ENCODE results near the gene DRG1. TPM values are rescaled to one million over a fixed set of nuclear protein-coding genes. Genes with fewer than 3 reads are reported as not detected.
A peak's percentile ranks its signal among the peaks of the same experiment; 100 is the strongest.
"Not testable (repeated sequence)": the region's sequence is repeated elsewhere in the genome, so short reads cannot be mapped to it uniquely, and the experiment has no call there.

DRG1 gene, protein sequence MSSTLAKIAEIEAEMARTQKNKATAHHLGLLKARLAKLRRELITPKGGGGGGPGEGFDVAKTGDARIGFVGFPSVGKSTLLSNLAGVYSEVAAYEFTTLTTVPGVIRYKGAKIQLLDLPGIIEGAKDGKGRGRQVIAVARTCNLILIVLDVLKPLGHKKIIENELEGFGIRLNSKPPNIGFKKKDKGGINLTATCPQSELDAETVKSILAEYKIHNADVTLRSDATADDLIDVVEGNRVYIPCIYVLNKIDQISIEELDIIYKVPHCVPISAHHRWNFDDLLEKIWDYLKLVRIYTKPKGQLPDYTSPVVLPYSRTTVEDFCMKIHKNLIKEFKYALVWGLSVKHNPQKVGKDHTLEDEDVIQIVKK
- 10 to 100 TPM; 63.3 to 83.4 (median 68.5) TPM for polyA plus RNA-seq (ENCODE audit: insufficient read length in 10 of 10)
- long read RNA-seq, donor 1, transcript DRG1-201 (9 exons, 1,746 nt), result major isoform, 16 of 17 reads
- long read RNA-seq, donor 1, partial matches to known transcripts, result 0 of 17 reads
- long read RNA-seq, donor 1, other reads (novel, unspliced or antisense), result 0 of 17 reads
- long read RNA-seq, donor 2, transcript DRG1-201 (9 exons, 1,746 nt), result major isoform, 22 of 25 reads
- long read RNA-seq, donor 2, partial matches to known transcripts, result 0 of 25 reads
- long read RNA-seq, donor 2, other reads (novel, unspliced or antisense), result 0 of 25 reads
- long read RNA-seq, donor 3, result 0 reads
- long read RNA-seq, donor 4, transcript DRG1-201 (9 exons, 1,746 nt), result major isoform, 15 of 16 reads
- long read RNA-seq, donor 4, partial matches to known transcripts, result 0 of 16 reads
- long read RNA-seq, donor 4, other reads (novel, unspliced or antisense), result 0 of 16 reads
- long read RNA-seq, donor 5, transcript DRG1-201 (9 exons, 1,746 nt), result major isoform, 30 of 36 reads
- long read RNA-seq, donor 5, partial matches to known transcripts, result 5 of 36 reads
- long read RNA-seq, donor 5, other reads (novel, unspliced or antisense), result 0 of 36 reads
- long read RNA-seq, donor 6, transcript DRG1-201 (9 exons, 1,746 nt), result major isoform, 34 of 45 reads
- long read RNA-seq, donor 6, partial matches to known transcripts, result 10 of 45 reads
- long read RNA-seq, donor 6, other reads (novel, unspliced or antisense), result 0 of 45 reads
- long read RNA-seq, donor 7, transcript DRG1-201 (9 exons, 1,746 nt), result major isoform, 20 of 28 reads
- long read RNA-seq, donor 7, partial matches to known transcripts, result 7 of 28 reads
- long read RNA-seq, donor 7, other reads (novel, unspliced or antisense), result 0 of 28 reads
- long read RNA-seq, donor 8, transcript DRG1-201 (9 exons, 1,746 nt), result major isoform, 14 of 15 reads
- long read RNA-seq, donor 8, partial matches to known transcripts, result 0 of 15 reads
- long read RNA-seq, donor 8, other reads (novel, unspliced or antisense), result 0 of 15 reads
- long read RNA-seq, donor 9, partial matches to known transcripts, result 0 of 1 reads
- long read RNA-seq, donor 9, other reads (novel, unspliced or antisense), result 0 of 1 reads

GRCh38 chr22:31399211-31400022 lies at the start of gene DRG1:
TSS of gene DRG1 (plus strand) at chr22:31399604. CDS start at chr22:31399684, 80 bp downstream.
- DNase-seq, result peak; percentile 97 to 99 (median 98)

GRCh38 chr22:31349960-31350359 lies 49.4 kb upstream of the DRG1 start:
- no peak for DNase-seq

- DNase-seq, result no peak
These were observed 49.0 kb upstream of the DRG1 start for GRCh38 chr22:31350410-31350863.

GRCh38 chr22:31354515-31354914 lies 44.9 kb upstream of the DRG1 start:
- DNase-seq, result no peak

- DNase-seq, result no peak
These were observed 39.4 kb upstream of the DRG1 start for GRCh38 chr22:31360029-31360428.

DNA sequence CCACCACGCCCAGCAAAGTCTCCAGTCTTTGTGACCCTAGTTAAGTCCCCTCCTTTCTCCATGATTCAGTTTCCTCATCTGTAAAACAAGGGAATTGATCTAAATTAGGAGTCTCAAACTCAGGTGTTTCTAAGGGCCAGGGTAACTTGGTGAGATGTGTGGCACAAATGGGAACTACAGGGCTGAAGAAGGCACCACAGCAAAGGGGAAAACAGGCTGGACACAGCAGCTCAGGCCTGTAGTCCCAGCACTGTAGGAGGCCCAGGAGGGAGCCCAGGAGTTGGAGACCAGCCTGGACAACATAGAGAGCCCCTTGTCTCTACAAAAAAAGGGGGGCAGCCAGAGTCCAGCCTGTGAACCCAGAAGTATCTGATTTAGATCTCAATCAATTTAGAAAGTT lies 37.7 kb upstream of the DRG1 start:
- no peak for DNase-seq

GRCh38 chr22:31363885-31364465 lies 35.4 kb upstream of the DRG1 start:
- peak in 2 of 3 donors; percentile 55 to 78 for DNase-seq

DNA sequence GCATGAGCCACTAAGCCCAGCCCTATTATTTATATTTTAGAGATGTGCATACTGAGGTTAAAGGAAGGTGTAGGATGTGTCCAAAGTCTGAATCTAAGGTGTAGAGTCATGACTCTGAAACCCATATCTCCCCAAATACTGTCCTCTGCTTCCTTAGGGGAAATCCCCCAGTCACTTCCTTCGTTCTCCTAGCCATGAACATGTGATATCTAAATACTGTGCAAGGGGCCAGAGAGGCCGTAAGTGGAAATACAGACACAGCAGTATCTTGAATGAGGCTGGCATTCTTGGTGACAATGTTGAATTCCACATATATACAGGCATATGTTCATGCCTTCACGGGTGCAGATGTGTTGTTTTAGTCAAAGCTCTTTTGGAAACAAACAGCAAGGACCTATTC lies 32.0 kb upstream of the DRG1 start:
- no peak for DNase-seq

DNA sequence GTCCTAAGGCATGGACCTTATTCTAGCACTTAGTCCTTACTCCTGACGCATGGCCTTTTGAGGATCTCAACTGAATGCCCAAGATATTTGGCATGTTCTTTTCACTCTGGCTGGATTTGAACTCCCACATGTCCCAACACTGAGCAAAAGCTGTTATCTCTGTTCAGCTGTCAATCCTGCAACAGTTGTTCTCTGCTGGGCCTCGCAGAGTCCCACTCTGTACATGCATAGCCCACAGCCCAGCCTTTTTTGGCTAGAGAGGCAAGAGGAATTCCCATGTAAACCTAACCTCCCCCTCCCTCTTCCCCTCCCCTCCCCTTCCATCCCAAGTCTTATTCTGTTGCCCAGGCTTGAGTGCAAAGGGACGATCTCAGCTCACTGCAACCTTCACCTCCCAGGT lies 21.8 kb upstream of the DRG1 start:
- peak in 1 of 3 donors; percentile 20 for DNase-seq

DNA sequence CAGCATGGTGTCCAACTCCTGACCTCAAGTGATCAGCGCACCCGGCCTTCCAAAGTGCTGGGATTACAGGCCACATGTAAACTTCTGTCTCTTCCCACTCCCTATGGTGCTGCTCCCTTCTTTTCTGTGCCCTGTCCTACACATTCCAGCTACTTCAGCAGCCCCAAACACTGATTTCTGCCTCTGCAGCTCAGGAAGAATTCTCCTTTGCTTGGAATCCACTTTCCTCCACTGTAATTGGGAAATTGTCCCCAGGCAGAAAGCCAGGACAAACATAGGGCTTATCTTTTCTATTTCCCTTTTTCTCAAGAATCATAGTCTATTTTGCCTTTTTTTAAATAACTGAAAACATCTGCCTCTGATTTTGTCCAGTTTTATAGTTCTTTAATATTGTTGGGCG lies 21.3 kb upstream of the DRG1 start:
- DNase-seq, result peak in 1 of 3 donors; percentile 16

DNA sequence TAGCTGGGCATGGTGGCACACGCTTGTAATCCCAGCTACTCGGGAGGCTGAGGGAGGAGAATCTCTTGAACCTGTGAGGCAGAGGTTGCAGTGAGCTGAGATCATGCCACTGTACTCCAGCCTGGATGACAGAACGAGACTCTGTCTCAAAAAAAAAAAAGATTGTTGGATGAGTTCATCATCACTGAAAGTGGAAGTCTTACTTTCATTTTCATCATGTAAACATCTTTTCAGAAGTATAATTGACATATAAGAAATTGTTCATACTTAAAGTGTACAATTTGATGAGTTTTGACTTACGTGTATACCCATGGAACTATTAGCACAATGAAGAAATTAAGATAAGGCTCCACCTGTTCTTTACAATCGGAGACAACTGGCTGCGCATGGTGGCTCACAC lies 20.8 kb upstream of the DRG1 start:
- DNase-seq, result not testable (repeated sequence)

DNA sequence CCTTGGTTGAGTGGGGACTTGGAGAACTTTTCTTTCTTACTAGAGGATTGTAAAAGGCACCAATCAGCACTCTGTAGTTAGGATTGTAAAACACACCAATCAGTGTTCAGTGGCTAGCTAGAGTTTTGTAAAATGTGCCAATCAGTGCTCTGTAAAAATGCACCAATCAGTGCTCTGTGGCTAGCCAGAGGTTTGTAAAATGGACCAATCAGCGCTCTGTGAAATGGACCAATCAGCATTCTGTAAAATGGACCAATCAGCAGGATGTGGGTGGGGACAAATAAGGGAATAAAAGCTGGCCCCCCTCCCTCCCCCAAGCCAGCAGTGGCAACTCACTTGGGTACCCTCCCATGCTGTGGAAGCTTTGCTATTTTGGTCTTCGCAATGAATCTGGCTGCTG lies 5.5 kb upstream of the DRG1 start:
- DNase-seq, result no peak

DNA sequence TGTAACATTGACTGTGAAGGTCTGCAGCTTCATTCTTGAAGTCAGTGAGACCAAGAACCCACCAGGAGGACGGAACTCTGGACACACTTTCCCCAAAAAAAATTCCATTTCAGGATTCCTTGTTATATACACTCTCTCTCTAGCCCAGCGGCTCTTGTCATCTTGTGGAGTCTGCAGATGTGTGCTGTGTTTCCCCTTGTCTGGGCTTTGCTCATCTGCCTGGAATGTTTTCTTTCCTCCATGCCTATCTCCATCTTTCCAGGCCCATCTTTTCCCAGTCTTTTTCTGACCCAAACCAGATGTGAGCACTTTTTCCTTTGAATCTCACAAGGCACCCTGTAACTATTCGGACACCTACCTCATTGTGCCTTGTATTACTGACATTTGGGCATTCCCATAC lies 5.1 kb upstream of the DRG1 start:
- no peak for DNase-seq

DNA sequence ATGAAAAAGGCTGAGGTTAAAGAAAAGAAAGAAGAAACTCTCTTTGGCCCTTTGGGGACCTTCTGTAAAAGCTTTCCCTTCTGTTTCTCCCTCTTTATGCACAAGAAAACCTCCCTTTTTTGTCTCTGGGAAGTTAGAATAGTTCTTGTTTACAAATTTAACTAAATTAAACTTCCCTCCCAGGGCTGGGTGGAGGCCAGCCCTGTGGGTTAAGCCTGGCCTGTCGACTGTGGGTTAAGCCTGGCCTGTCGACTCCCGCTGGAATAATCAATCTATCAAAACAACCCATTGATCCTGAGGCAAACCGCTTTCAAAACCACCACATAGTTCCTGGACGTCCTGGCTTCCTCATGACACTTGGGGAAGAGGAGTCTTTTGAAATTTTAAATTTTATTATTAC lies 1.2 kb upstream of the DRG1 start:
- peak in 1 of 3 donors; percentile 32 for DNase-seq

- peak in 1 of 3 donors; percentile 25 for DNase-seq
These were observed 606 bp downstream of the DRG1 start for GRCh38 chr22:31400023-31400397.

DNA sequence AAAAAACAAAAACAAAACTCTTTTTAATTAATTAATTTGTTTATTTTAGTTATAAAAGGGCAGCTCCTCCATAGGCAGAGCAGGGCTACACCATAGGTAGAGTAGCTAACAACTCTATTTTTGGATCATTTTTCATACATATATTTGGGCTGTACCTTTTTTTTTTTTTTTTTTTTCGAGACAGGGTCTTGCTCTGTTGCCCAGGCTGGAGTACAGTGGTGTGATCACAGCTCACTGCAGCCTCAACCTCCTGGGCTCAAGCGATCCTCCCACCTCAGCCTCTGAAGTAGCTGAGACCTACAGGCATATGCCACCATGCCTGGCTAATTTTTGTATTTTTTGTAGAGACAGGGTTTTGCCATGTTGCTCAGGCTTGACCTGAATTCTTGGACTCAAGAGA lies 2.9 kb downstream of the DRG1 start:
- DNase-seq, result not testable (repeated sequence)

GRCh38 chr22:31425331-31426050 lies 26.1 kb downstream of the DRG1 start:
- DNase-seq, result no peak

GRCh38 chr22:31431950-31432349 lies 32.5 kb downstream of the DRG1 start:
- DNase-seq, result no peak

DNA sequence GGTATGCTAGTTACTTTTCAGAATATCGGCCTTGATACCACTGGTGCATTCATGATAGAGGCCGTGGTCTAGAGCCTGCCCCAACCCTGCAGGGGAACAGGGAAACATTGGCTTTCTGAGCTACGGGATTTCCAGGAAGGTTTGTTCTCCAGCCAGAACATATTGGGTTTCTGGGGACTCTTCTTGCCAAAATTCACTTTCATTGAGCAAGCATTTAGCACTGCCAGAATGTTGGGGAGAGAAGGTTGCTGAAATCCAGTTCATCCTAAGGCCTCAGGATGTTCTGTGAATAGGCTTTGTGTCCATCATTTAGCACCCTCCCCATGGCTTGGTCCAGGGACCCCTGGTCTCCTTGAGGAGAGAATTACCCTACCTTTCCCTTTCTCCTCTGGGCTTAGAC lies 36.7 kb downstream of the DRG1 start:
- DNase-seq, result peak in 1 of 3 donors; percentile 18

All from muscle of back (tissue), 13 donors.